T1000 (cell line): ENCODE measurements around the gene HAGH.

ENCODE experiments used
- DNase-seq: peaks from one replicate; lab custom pipeline; 2025; ENCODE audit warnings: mixed read lengths; lab: John Stamatoyannopoulos, UW

Gene HAGH

GRCh38 chr16:1762196-1762878 is 64.3 kb downstream of the HAGH start:
- DNase-seq, result no peak

GRCh38 chr16:1761751-1762150 is 64.9 kb downstream of the HAGH start:
- no peak for DNase-seq

- DNase-seq, result no peak
These were observed 65.7 kb downstream of the HAGH start for GRCh38 chr16:1760911-1761310.

GRCh38 chr16:1759511-1759910 is 67.1 kb downstream of the HAGH start:
- DNase-seq, result no peak

- DNase-seq, result no peak
These were observed 67.7 kb downstream of the HAGH start for GRCh38 chr16:1758923-1759322.

GRCh38 chr16:1757714-1758461 is 68.7 kb downstream of the HAGH start:
- no peak for DNase-seq
